Endometrial microvascular endothelial cells (primary cell): ENCODE measurements around the gene KLRK1. TPM values are rescaled to one million over a fixed set of nuclear protein-coding genes. Genes with fewer than 3 reads are reported as not detected.
"Not testable (repeated sequence)": the region's sequence is repeated elsewhere in the genome, so short reads cannot be mapped to it uniquely, and the experiment has no call there.

ENCODE experiments used
- in situ Hi-C: cut with HindIII; loops from 2 replicates; pipeline ENCODE4 v1.10.0; 2017; ENCODE audit warnings: low sequenced_read_pairs, low pct_unique_long_range_greater_than_20kb; ENCODE audit errors: inconsistent ontology term
- total RNA-seq: library from RNA; depleted of rRNA; stranded (reverse); fragments of >200 nt; gene quantifications from one replicate; pipeline ENCODE4 v1.2.3, GENCODE V29; 2015; ENCODE audit errors: inconsistent ontology term

The KLRK1 gene
- total RNA-seq, 1 donor from 2014 or later = not detected

- in situ Hi-C loops = not testable (repeated sequence)
Measured at GRCh38 chr12:10328691-10329090, 61.1 kb downstream of the KLRK1 start.

Other genes starting within 250 kb of the KLRK1 start
- 1.5 TPM for gene OLR1, start 217.9 kb downstream of the KLRK1 start, total RNA-seq
- not detected for gene TMEM52B, start 211.0 kb downstream of the KLRK1 start, total RNA-seq
- gene GABARAPL1, start 177.2 kb downstream of the KLRK1 start, total RNA-seq = 30.0 TPM
- gene KLRD1, start 82.2 kb downstream of the KLRK1 start, total RNA-seq = not detected
- not detected for gene KLRC4, start 19.7 kb upstream of the KLRK1 start, total RNA-seq
- gene KLRC3, start 30.6 kb upstream of the KLRK1 start, total RNA-seq = not detected
- gene KLRC2, start 46.0 kb upstream of the KLRK1 start, total RNA-seq = not detected
- gene KLRC1, start 63.3 kb upstream of the KLRK1 start, total RNA-seq = not detected
- gene EIF2S3B, start 115.8 kb upstream of the KLRK1 start, total RNA-seq = 1.4 TPM
- gene MAGOHB, start 223.6 kb upstream of the KLRK1 start, total RNA-seq = 11.2 TPM